PFSK-1 (cell line): ENCODE data around the gene FAM221A.

Experiments
- POLR2AphosphoS5 ChIP-seq: IDR thresholded peaks from 2 replicates; pipeline ENCODE4 v1.6.1; 2012; ENCODE audit warnings: low read depth, mild to moderate bottlenecking, control low read depth, low read length, moderate library complexity
- TAF1 ChIP-seq: IDR thresholded peaks from 2 replicates; pipeline ENCODE4 v1.6.1; 2012; ENCODE audit warnings: low read length, control low read depth, borderline replicate concordance; ENCODE audit not compliant: insufficient read depth

- TF ChIP-seq TAF1: no peak
- TF ChIP-seq POLR2AphosphoS5: no peak
These were observed 71.9 kb downstream of the FAM221A start for GRCh38 chr7:23751852-23752251.
